ENCODE data around the gene CCDC85C.

CCDC85C gene

DNA sequence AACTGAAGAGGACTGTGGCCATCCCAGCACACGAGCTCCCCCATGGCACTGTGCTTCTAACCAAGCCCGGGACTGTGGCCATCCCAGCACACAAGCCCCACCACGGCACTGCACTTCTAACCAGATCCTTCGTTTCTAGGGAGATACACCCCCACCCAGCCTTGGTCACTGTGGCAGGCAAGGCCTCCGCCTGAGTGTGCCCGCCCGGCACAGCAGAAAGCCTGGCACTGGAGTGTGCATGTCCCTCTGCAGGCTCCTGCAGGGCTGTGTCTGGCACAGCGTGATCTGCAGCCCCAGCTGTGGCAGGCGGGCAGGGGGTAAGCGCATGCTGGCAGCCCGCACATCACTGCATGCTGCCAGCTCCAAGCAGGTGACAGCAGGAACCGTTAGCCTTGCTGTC lies 49.8 kb downstream of the CCDC85C start:
- no peak for TF ChIP-seq CTCF (IDR thresholded peaks at IDR 0.05; ENCODE audit: low read length, missing control alignments)
- no peak for DNase-seq (ENCODE audit: low read depth)
- H3K4me3 ChIP-seq (replicated peaks; ENCODE audit: low read depth, low read length), result no peak overlapping the region

GRCh38 chr14:99552572-99553216 lies 51.3 kb downstream of the CCDC85C start:
- no peak overlapping the region for H3K4me3 ChIP-seq (replicated peaks; ENCODE audit: low read depth, low read length)
- TF ChIP-seq CTCF (IDR thresholded peaks at IDR 0.05; ENCODE audit: low read length, missing control alignments), result no peak
- DNase-seq (ENCODE audit: low read depth), result no peak

DNA sequence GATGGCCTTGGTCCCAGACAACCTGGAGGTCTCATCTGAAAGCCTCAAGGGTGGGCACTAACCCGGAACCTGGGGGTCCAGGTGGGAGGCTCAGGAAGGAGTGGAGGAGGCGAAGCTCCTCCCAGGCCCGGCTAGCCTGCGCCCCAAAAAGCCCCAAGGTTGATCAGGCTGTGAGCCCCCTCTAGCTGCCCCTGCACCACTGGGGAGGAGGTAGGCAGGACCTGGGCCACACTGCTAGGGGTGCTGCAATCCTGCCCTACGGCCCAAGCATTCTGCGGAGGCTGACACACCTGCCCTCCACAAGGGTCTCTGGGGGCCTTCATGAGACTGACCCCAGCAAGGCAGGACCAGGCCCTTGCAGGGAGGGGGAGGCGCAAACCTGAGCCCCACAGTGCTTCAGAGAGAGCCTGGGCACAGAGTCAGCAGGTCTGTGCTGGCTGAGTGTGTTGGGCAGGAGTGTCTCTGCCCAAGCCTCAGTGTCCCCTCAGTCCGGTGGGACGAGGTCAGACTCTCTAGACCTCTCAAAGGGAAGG lies 51.9 kb downstream of the CCDC85C start:
- DNase-seq (ENCODE audit: low read depth), result no peak
- no peak for TF ChIP-seq CTCF (IDR thresholded peaks at IDR 0.05; ENCODE audit: low read length, missing control alignments)
- no peak overlapping the region for H3K4me3 ChIP-seq (replicated peaks; ENCODE audit: low read depth, low read length)

- no peak for DNase-seq (ENCODE audit: low read depth)
- no peak overlapping the region for H3K4me3 ChIP-seq (replicated peaks; ENCODE audit: low read depth, low read length)
- TF ChIP-seq CTCF (IDR thresholded peaks at IDR 0.05; ENCODE audit: low read length, missing control alignments), result no peak
Measured at GRCh38 chr14:99551034-99551922, 52.7 kb downstream of the CCDC85C start.

DNA sequence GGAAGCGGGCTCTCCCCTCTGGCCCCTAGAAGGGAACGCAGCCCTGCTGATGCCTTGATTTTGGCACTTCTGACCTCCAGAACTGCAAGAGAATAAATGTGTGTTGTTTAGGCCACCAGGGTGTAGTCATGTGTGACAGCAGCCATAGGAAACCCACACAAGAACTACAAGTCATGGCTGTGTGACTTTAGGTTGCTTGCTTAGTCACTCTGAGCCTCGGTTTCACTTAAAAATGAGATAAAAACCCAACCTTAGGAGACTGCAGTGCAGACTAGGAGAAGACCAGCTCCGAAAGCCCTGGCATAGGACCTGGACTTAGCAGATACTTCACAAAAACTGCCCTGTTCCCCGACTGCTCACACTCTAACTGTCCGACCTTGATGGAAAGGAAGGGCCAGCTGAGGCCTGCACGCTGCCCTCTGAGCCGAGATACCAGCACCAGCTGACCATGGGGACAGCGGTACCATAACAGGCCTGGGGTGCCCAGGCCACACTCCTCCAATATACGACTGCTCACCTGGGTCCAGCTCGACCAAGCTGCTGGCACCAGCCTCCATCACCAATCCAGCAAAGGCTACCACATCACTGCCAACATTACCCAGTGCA lies 53.5 kb downstream of the CCDC85C start:
- H3K4me3 ChIP-seq (replicated peaks; ENCODE audit: low read depth, low read length), result no peak overlapping the region
- TF ChIP-seq CTCF (IDR thresholded peaks at IDR 0.05; ENCODE audit: low read length, missing control alignments), result no peak
- DNase-seq (ENCODE audit: low read depth), result no peak

DNA sequence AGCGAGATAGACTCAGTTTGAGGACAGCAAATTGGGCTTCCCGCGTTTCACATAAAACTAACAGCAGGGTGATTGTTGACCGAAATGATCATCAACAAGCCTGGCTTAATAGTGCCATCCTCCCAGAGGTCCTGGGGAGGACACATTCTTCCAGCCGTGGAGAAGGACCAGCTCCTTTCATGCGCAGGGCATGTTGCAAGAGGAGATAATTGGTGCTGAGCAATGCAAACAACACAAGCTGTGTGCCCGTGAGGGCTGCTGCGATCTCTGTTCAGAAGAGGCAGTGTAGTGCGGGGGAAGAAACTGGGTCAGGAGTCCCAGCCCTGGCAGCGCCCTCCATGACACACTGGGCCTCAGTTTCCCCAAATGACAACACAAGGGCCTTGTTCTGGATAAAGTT lies 54.3 kb downstream of the CCDC85C start:
- TF ChIP-seq CTCF (IDR thresholded peaks at IDR 0.05; ENCODE audit: low read length, missing control alignments), result no peak
- no peak overlapping the region for H3K4me3 ChIP-seq (replicated peaks; ENCODE audit: low read depth, low read length)
- DNase-seq (ENCODE audit: low read depth), result no peak
